GM21786 (cell line): Measurements from ENCODE around the gene SLC6A12.

Experiments used
- ATAC-seq: cut with Tn5 transposase; IDR thresholded peaks from one replicate; pipeline ENCODE4 v1.9.1; 2021; ENCODE audit not compliant: unreplicated experiment

The SLC6A12 gene

GRCh38 chr12:145369-145960 is 68.5 kb downstream of the SLC6A12 start:
- ATAC-seq = no peak

GRCh38 chr12:144650-145284 is 69.2 kb downstream of the SLC6A12 start:
- ATAC-seq = no peak

GRCh38 chr12:143964-144649 is 69.8 kb downstream of the SLC6A12 start:
- ATAC-seq = no peak

DNA sequence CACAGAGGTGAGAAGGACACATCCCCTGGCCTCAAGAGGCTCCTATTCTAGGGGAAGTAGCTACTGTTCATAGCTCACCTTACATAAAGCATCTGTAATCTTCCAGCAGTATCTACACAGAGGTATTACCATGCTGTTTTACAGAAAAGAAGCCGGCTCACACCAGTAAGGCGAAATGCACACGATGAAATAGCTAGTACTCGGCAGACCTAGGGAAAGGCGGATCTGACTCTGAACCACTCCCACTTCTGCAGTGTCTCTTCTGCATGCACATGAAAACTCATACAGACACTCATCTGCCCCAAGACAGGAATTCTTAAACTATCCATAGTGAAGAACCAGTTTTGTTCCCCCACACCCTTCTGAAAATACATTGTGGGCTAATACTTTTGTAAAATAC is 73.8 kb downstream of the SLC6A12 start:
- no peak for ATAC-seq
